Immature natural killer cell (primary cell): ENCODE data around the gene USH2A. TPM values are rescaled to one million over a fixed set of nuclear protein-coding genes. Genes with fewer than 3 reads are reported as not detected.

Experiments
- DNase-seq, 3 donors: peaks; one replicate each; pipeline ENCODE4 v3.0.0; 2022; ENCODE audit warnings: mixed read lengths in 1 of 3
- H3K27ac Mint-ChIP-seq, 6 donors: one replicate each; pipeline ENCODE4 v1.8.0; 2020; ENCODE audit warnings: mixed read lengths in 6 of 6, mild to moderate bottlenecking in 5 of 6, inconsistent platforms in 4 of 6, moderate library complexity in 3 of 6
- H3K27me3 Mint-ChIP-seq, 3 donors: one replicate each; pipeline ENCODE4 v1.8.0; 2020 to 2021; ENCODE audit warnings: low read depth in 3 of 3, mild to moderate bottlenecking in 3 of 3, mixed read lengths in 3 of 3, moderate library complexity in 3 of 3, inconsistent platforms in 1 of 3
- H3K36me3 Mint-ChIP-seq, 3 donors: one replicate each; pipeline ENCODE4 v1.8.0; 2020; ENCODE audit warnings: mixed read lengths in 3 of 3, inconsistent platforms in 2 of 3, mild to moderate bottlenecking in 2 of 3
- H3K4me1 Mint-ChIP-seq, 2 donors: one replicate each; pipeline ENCODE4 v1.8.0; 2020; ENCODE audit warnings: inconsistent platforms in 2 of 2, mild to moderate bottlenecking in 2 of 2, mixed read lengths in 2 of 2, moderate library complexity in 1 of 2
- H3K4me3 Mint-ChIP-seq, 5 donors: one replicate each; pipeline ENCODE4 v1.8.0; 2020; ENCODE audit warnings: mild to moderate bottlenecking in 5 of 5, mixed read lengths in 5 of 5, inconsistent platforms in 3 of 5, moderate library complexity in 3 of 5
- H3K9me3 Mint-ChIP-seq, 6 donors: one replicate each; pipeline ENCODE4 v1.8.0; 2020; ENCODE audit warnings: mild to moderate bottlenecking in 6 of 6, mixed read lengths in 6 of 6, inconsistent platforms in 4 of 6, moderate library complexity in 3 of 6
- polyA plus RNA-seq, 3 donors: library from polyadenylated mRNA; unstranded; fragments of 300-500 nt; fragmentation: Illumina TruSeq; gene quantifications; one replicate each; pipeline ENCODE4 v1.2.3, GENCODE V29; 2021

USH2A gene
- polyA plus RNA-seq, 3 donors from 2014 or later = not detected

GRCh38 chr1:216190438-216190837 lies 232.8 kb downstream of the USH2A start:
- H3K9me3 Mint-ChIP-seq = peaks cover 0 to 37% (median 15%) of the 10 kb centered on the region in 6 donors

GRCh38 chr1:216186816-216187215 lies 236.4 kb downstream of the USH2A start:
- peaks cover 0 to 1% (median 0%) of the 10 kb centered on the region in 3 donors for H3K27me3 Mint-ChIP-seq
- H3K36me3 Mint-ChIP-seq = no peaks in the 10 kb centered on the region
- H3K9me3 Mint-ChIP-seq = peaks cover 0 to 21% (median 8%) of the 10 kb centered on the region in 6 donors
- H3K27ac Mint-ChIP-seq = no peak overlapping the region
- no peak for DNase-seq
- H3K4me3 Mint-ChIP-seq = no peak overlapping the region
- no peaks in the 10 kb centered on the region for H3K4me1 Mint-ChIP-seq

More at GRCh38 chr1:216190438-216190837, 232.8 kb downstream of the USH2A start:
- peaks cover 0 to 2% (median 0%) of the 10 kb centered on the region in 3 donors for H3K27me3 Mint-ChIP-seq
- no peaks in the 10 kb centered on the region for H3K4me1 Mint-ChIP-seq
- no peaks in the 10 kb centered on the region for H3K36me3 Mint-ChIP-seq
- no peak for DNase-seq
- H3K4me3 Mint-ChIP-seq = no peak overlapping the region
- H3K27ac Mint-ChIP-seq = no peak overlapping the region

- Mint-ChIP-seq H3K4me3 (no peak overlapping the region), H3K27ac (no peak overlapping the region), H3K9me3 (peaks cover 2 to 20% (median 8%) of the 10 kb centered on the region in 6 donors), H3K4me1 (no peaks in the 10 kb centered on the region), H3K36me3 (no peaks in the 10 kb centered on the region), H3K27me3 (peaks cover 0 to 1% (median 0%) of the 10 kb centered on the region in 3 donors)
- no peak for DNase-seq
Measured at GRCh38 chr1:216186141-216186540, 237.1 kb downstream of the USH2A start.

GRCh38 chr1:216184126-216184680 lies 239.0 kb downstream of the USH2A start:
- H3K27me3 Mint-ChIP-seq = peaks cover 0 to 1% (median 0%) of the 10 kb centered on the region in 3 donors
- H3K36me3 Mint-ChIP-seq = no peaks in the 10 kb centered on the region
- no peak for DNase-seq
- H3K27ac Mint-ChIP-seq = no peak overlapping the region
- no peak overlapping the region for H3K4me3 Mint-ChIP-seq
- peaks cover 4 to 27% (median 10%) of the 10 kb centered on the region in 6 donors for H3K9me3 Mint-ChIP-seq
- H3K4me1 Mint-ChIP-seq = no peaks in the 10 kb centered on the region

GRCh38 chr1:216183454-216183853 lies 239.8 kb downstream of the USH2A start:
- H3K27ac Mint-ChIP-seq = no peak overlapping the region
- peaks cover 4 to 25% (median 11%) of the 10 kb centered on the region in 6 donors for H3K9me3 Mint-ChIP-seq
- peaks cover 0 to 1% (median 0%) of the 10 kb centered on the region in 3 donors for H3K27me3 Mint-ChIP-seq
- H3K4me1 Mint-ChIP-seq = no peaks in the 10 kb centered on the region
- H3K36me3 Mint-ChIP-seq = no peaks in the 10 kb centered on the region
- DNase-seq = no peak
- H3K4me3 Mint-ChIP-seq = no peak overlapping the region

GRCh38 chr1:216183007-216183406 lies 240.2 kb downstream of the USH2A start:
- Mint-ChIP-seq H3K4me1 (no peaks in the 10 kb centered on the region), H3K4me3 (no peak overlapping the region), H3K36me3 (no peaks in the 10 kb centered on the region), H3K27me3 (peaks cover 0 to 1% (median 0%) of the 10 kb centered on the region in 3 donors), H3K9me3 (peaks cover 4 to 20% (median 9%) of the 10 kb centered on the region in 6 donors), H3K27ac (no peak overlapping the region)
- no peak for DNase-seq

- Mint-ChIP-seq H3K36me3 (no peaks in the 10 kb centered on the region), H3K4me1 (no peaks in the 10 kb centered on the region), H3K27me3 (peaks cover 0 to 1% (median 0%) of the 10 kb centered on the region in 3 donors), H3K27ac (no peak overlapping the region), H3K4me3 (no peak overlapping the region), H3K9me3 (peaks cover 6 to 18% (median 8%) of the 10 kb centered on the region in 6 donors)
- no peak for DNase-seq
Measured at GRCh38 chr1:216181590-216181989, 241.7 kb downstream of the USH2A start.

- H3K27ac Mint-ChIP-seq = no peak overlapping the region
- H3K9me3 Mint-ChIP-seq = peaks cover 6 to 16% (median 10%) of the 10 kb centered on the region in 6 donors
- peaks cover 0 to 3% (median 0%) of the 10 kb centered on the region in 3 donors for H3K36me3 Mint-ChIP-seq
- no peak overlapping the region for H3K4me3 Mint-ChIP-seq
- no peaks in the 10 kb centered on the region for H3K4me1 Mint-ChIP-seq
- no peak for DNase-seq
- peaks cover 0 to 1% (median 0%) of the 10 kb centered on the region in 3 donors for H3K27me3 Mint-ChIP-seq
Measured at GRCh38 chr1:216178281-216178680, 245.0 kb downstream of the USH2A start.

GRCh38 chr1:216176970-216177369 lies 246.3 kb downstream of the USH2A start:
- no peak for DNase-seq
- Mint-ChIP-seq H3K27me3 (no peaks in the 10 kb centered on the region), H3K4me1 (no peaks in the 10 kb centered on the region), H3K4me3 (no peak overlapping the region), H3K36me3 (peaks cover 0 to 3% (median 0%) of the 10 kb centered on the region in 3 donors), H3K27ac (no peak overlapping the region), H3K9me3 (peaks cover 4 to 16% (median 10%) of the 10 kb centered on the region in 6 donors)

GRCh38 chr1:216175714-216176113 lies 247.5 kb downstream of the USH2A start:
- Mint-ChIP-seq H3K4me1 (no peaks in the 10 kb centered on the region), H3K4me3 (no peak overlapping the region), H3K9me3 (peaks cover 3 to 16% (median 8%) of the 10 kb centered on the region in 6 donors), H3K27me3 (no peaks in the 10 kb centered on the region), H3K36me3 (peaks cover 0 to 3% (median 0%) of the 10 kb centered on the region in 3 donors), H3K27ac (no peak overlapping the region)
- no peak for DNase-seq

- H3K36me3 Mint-ChIP-seq = peaks cover 0 to 3% (median 0%) of the 10 kb centered on the region in 3 donors
- H3K27me3 Mint-ChIP-seq = no peaks in the 10 kb centered on the region
- H3K27ac Mint-ChIP-seq = no peak overlapping the region
- DNase-seq = no peak
- H3K9me3 Mint-ChIP-seq = peaks cover 3 to 21% (median 10%) of the 10 kb centered on the region in 6 donors
- no peaks in the 10 kb centered on the region for H3K4me1 Mint-ChIP-seq
- no peak overlapping the region for H3K4me3 Mint-ChIP-seq
Measured at GRCh38 chr1:216173376-216173995, 249.8 kb downstream of the USH2A start.

- Mint-ChIP-seq H3K9me3 (peaks cover 3 to 36% (median 18%) of the 10 kb centered on the region in 6 donors), H3K4me1 (no peaks in the 10 kb centered on the region), H3K4me3 (no peak overlapping the region), H3K36me3 (peaks cover 0 to 6% (median 0%) of the 10 kb centered on the region in 3 donors), H3K27ac (no peak overlapping the region), H3K27me3 (peaks cover 0 to 2% (median 0%) of the 10 kb centered on the region in 3 donors)
- no peak for DNase-seq
Measured at GRCh38 chr1:216169351-216169750, 253.9 kb downstream of the USH2A start.

GRCh38 chr1:216168546-216168945 lies 254.7 kb downstream of the USH2A start:
- DNase-seq = no peak
- H3K27me3 Mint-ChIP-seq = peaks cover 0 to 2% (median 0%) of the 10 kb centered on the region in 3 donors
- no peaks in the 10 kb centered on the region for H3K4me1 Mint-ChIP-seq
- peaks cover 4 to 36% (median 19%) of the 10 kb centered on the region in 6 donors for H3K9me3 Mint-ChIP-seq
- H3K36me3 Mint-ChIP-seq = peaks cover 0 to 6% (median 0%) of the 10 kb centered on the region in 3 donors
- no peak overlapping the region for H3K27ac Mint-ChIP-seq
- H3K4me3 Mint-ChIP-seq = no peak overlapping the region

GRCh38 chr1:216154063-216154462 lies 269.2 kb downstream of the USH2A start:
- peaks cover 0 to 2% (median 0%) of the 10 kb centered on the region in 3 donors for H3K36me3 Mint-ChIP-seq
- H3K4me3 Mint-ChIP-seq = no peak overlapping the region
- no peak for DNase-seq
- peaks cover 10 to 58% (median 23%) of the 10 kb centered on the region in 6 donors for H3K9me3 Mint-ChIP-seq
- no peaks in the 10 kb centered on the region for H3K4me1 Mint-ChIP-seq
- peaks cover 0 to 2% (median 2%) of the 10 kb centered on the region in 3 donors for H3K27me3 Mint-ChIP-seq
- H3K27ac Mint-ChIP-seq = no peak overlapping the region
